GM18909 (cell line): ENCODE measurements around the gene AHDC1.
"Not testable (repeated sequence)": the region's sequence is repeated elsewhere in the genome, so short reads cannot be mapped to it uniquely, and the experiment has no call there.

Source experiments
- ATAC-seq: cut with Tn5 transposase; IDR thresholded peaks from one replicate; pipeline ENCODE4 v1.9.1; 2021; ENCODE audit warnings: mild to moderate bottlenecking; ENCODE audit not compliant: unreplicated experiment, poor library complexity

The AHDC1 gene

GRCh38 chr1:27554759-27555699 lies 48.9 kb downstream of the AHDC1 start:
- ATAC-seq = no peak

GRCh38 chr1:27554293-27554692 lies 49.7 kb downstream of the AHDC1 start:
- no peak for ATAC-seq

- not testable (repeated sequence) for ATAC-seq
Observed at GRCh38 chr1:27553823-27554222, 50.1 kb downstream of the AHDC1 start.

GRCh38 chr1:27552911-27553420 lies 51.0 kb downstream of the AHDC1 start:
- ATAC-seq = no peak

GRCh38 chr1:27551953-27552312 lies 52.0 kb downstream of the AHDC1 start:
- ATAC-seq = no peak

- no peak for ATAC-seq
Observed at GRCh38 chr1:27551170-27551952, 52.6 kb downstream of the AHDC1 start.

GRCh38 chr1:27550510-27551169 lies 53.3 kb downstream of the AHDC1 start:
- no peak for ATAC-seq

- ATAC-seq = no peak
Observed at GRCh38 chr1:27549807-27550408, 54.0 kb downstream of the AHDC1 start.

- no peak for ATAC-seq
Observed at GRCh38 chr1:27548858-27549719, 54.9 kb downstream of the AHDC1 start.

GRCh38 chr1:27548136-27548853 lies 55.6 kb downstream of the AHDC1 start:
- no peak for ATAC-seq

GRCh38 chr1:27547220-27548116 lies 56.5 kb downstream of the AHDC1 start:
- ATAC-seq = no peak

- ATAC-seq = no peak
Observed at GRCh38 chr1:27545876-27546275, 58.1 kb downstream of the AHDC1 start.

- no peak for ATAC-seq
Observed at GRCh38 chr1:27545271-27545670, 58.7 kb downstream of the AHDC1 start.

- ATAC-seq = no peak
Observed at GRCh38 chr1:27544834-27545233, 59.1 kb downstream of the AHDC1 start.

- ATAC-seq = no peak
Observed at GRCh38 chr1:27543284-27543683, 60.7 kb downstream of the AHDC1 start.

GRCh38 chr1:27542463-27543273 lies 61.3 kb downstream of the AHDC1 start:
- ATAC-seq = no peak
